Umbilical cord (tissue), 1 donor: ENCODE data around the gene TMEM182. TPM values are rescaled to one million over a fixed set of nuclear protein-coding genes. Genes with fewer than 3 reads are reported as not detected.

Source experiments
- total RNA-seq: library from RNA; depleted of rRNA; stranded (reverse); fragments of >200 nt; gene quantifications from one replicate; pipeline ENCODE4 v1.2.3, GENCODE V29; 2014; ENCODE audit warnings: low replicate concordance; ENCODE audit not compliant: insufficient read depth

Gene TMEM182
- total RNA-seq, 1 donor from 2014 or later, result 20.2 TPM

Other genes starting within 250 kb of the TMEM182 start
- 5.1 TPM for gene SLC9A2, start 142.5 kb upstream of the TMEM182 start, total RNA-seq